ENCODE results near the gene PTX4. TPM values are rescaled to one million over a fixed set of nuclear protein-coding genes. Genes with fewer than 3 reads are reported as not detected.

Gene PTX4
- polyA plus RNA-seq, 4 donors: 0.04 to 0.07 TPM; not detected in 2

GRCh38 chr16:1465567-1465915 lies 23.2 kb downstream of the PTX4 start:
- peaks cover 5 to 79% (median 11%) of the 10 kb centered on the region in 3 donors for H3K36me3 ChIP-seq (ENCODE audit: control insufficient read depth in 3 of 3, insufficient read depth in 2 of 3, low read depth in 1 of 3, low read length in 3 of 3)
- WGBS, 3 donors: 84 to 93% (median 90%) methylated on average over 6 to 13 of the region's 13 CpGs
- FAIRE-seq: no peak

GRCh38 chr16:1464894-1465566 lies 23.7 kb downstream of the PTX4 start:
- WGBS, 3 donors: 91 to 93% (median 92%) methylated on average over 31 to 33 of the region's 33 CpGs
- no peak for DNase-seq
- no peak overlapping the region for H3K27ac ChIP-seq (ENCODE audit: low read depth in 1 of 3, low read length in 2 of 3)

More at GRCh38 chr16:1465567-1465915, 23.2 kb downstream of the PTX4 start:
- DNase-seq: no peak
- H3K27me3 ChIP-seq (ENCODE audit: control insufficient read depth in 3 of 3, insufficient read depth in 3 of 3, low read length in 3 of 3): no peaks in the 10 kb centered on the region
- H3K4me3 ChIP-seq (ENCODE audit: low read depth in 1 of 3, low read length in 3 of 3): no peak overlapping the region
- no peaks in the 10 kb centered on the region for H3K9me3 ChIP-seq (ENCODE audit: control insufficient read depth in 2 of 2, insufficient read depth in 1 of 2, low read depth in 1 of 2, low read length in 1 of 2)
- no peak overlapping the region for H3K27ac ChIP-seq (ENCODE audit: low read depth in 1 of 3, low read length in 2 of 3)
- no peaks in the 10 kb centered on the region for H3K4me1 ChIP-seq (ENCODE audit: control insufficient read depth in 3 of 3, insufficient read depth in 2 of 3, low read depth in 1 of 3, low read length in 2 of 3)

GRCh38 chr16:1464196-1464893 lies 24.4 kb downstream of the PTX4 start:
- Histone ChIP-seq H3K27me3 (ENCODE audit: control insufficient read depth in 3 of 3, insufficient read depth in 3 of 3, low read length in 3 of 3) (no peaks in the 10 kb centered on the region), H3K36me3 (ENCODE audit: control insufficient read depth in 3 of 3, insufficient read depth in 2 of 3, low read depth in 1 of 3, low read length in 3 of 3) (peaks cover 5 to 80% (median 11%) of the 10 kb centered on the region in 3 donors), H3K4me1 (ENCODE audit: control insufficient read depth in 3 of 3, insufficient read depth in 2 of 3, low read depth in 1 of 3, low read length in 2 of 3) (no peaks in the 10 kb centered on the region), H3K27ac (ENCODE audit: low read depth in 1 of 3, low read length in 2 of 3) (no peak overlapping the region), H3K4me3 (ENCODE audit: low read depth in 1 of 3, low read length in 3 of 3) (no peak overlapping the region), H3K9me3 (ENCODE audit: control insufficient read depth in 2 of 2, insufficient read depth in 1 of 2, low read depth in 1 of 2, low read length in 1 of 2) (no peaks in the 10 kb centered on the region)
- DNase-seq (no peak), FAIRE-seq (no peak)
- WGBS, 3 donors: 92 to 94% (median 94%) methylated on average over 41 of the region's 41 CpGs

More at GRCh38 chr16:1464894-1465566, 23.7 kb downstream of the PTX4 start:
- Histone ChIP-seq H3K9me3 (ENCODE audit: control insufficient read depth in 2 of 2, insufficient read depth in 1 of 2, low read depth in 1 of 2, low read length in 1 of 2) (no peaks in the 10 kb centered on the region), H3K36me3 (ENCODE audit: control insufficient read depth in 3 of 3, insufficient read depth in 2 of 3, low read depth in 1 of 3, low read length in 3 of 3) (peaks cover 5 to 80% (median 11%) of the 10 kb centered on the region in 3 donors), H3K4me3 (ENCODE audit: low read depth in 1 of 3, low read length in 3 of 3) (no peak overlapping the region), H3K27me3 (ENCODE audit: control insufficient read depth in 3 of 3, insufficient read depth in 3 of 3, low read length in 3 of 3) (no peaks in the 10 kb centered on the region), H3K4me1 (ENCODE audit: control insufficient read depth in 3 of 3, insufficient read depth in 2 of 3, low read depth in 1 of 3, low read length in 2 of 3) (no peaks in the 10 kb centered on the region)
- FAIRE-seq: no peak

GRCh38 chr16:1461146-1461545 lies 27.6 kb downstream of the PTX4 start:
- H3K36me3 ChIP-seq (ENCODE audit: control insufficient read depth in 3 of 3, insufficient read depth in 2 of 3, low read depth in 1 of 3, low read length in 3 of 3): peaks cover 5 to 83% (median 11%) of the 10 kb centered on the region in 3 donors
- H3K27ac ChIP-seq (ENCODE audit: low read depth in 1 of 3, low read length in 2 of 3): no peak overlapping the region
- no peak for FAIRE-seq

GRCh38 chr16:1460602-1461138 lies 28.1 kb downstream of the PTX4 start:
- Histone ChIP-seq H3K27me3 (ENCODE audit: control insufficient read depth in 3 of 3, insufficient read depth in 3 of 3, low read length in 3 of 3) (no peaks in the 10 kb centered on the region), H3K9me3 (ENCODE audit: control insufficient read depth in 2 of 2, insufficient read depth in 1 of 2, low read depth in 1 of 2, low read length in 1 of 2) (no peaks in the 10 kb centered on the region), H3K36me3 (ENCODE audit: control insufficient read depth in 3 of 3, insufficient read depth in 2 of 3, low read depth in 1 of 3, low read length in 3 of 3) (peaks cover 10 to 85% (median 13%) of the 10 kb centered on the region in 3 donors), H3K27ac (ENCODE audit: low read depth in 1 of 3, low read length in 2 of 3) (no peak overlapping the region), H3K4me3 (ENCODE audit: low read depth in 1 of 3, low read length in 3 of 3) (no peak overlapping the region), H3K4me1 (ENCODE audit: control insufficient read depth in 3 of 3, insufficient read depth in 2 of 3, low read depth in 1 of 3, low read length in 2 of 3) (no peaks in the 10 kb centered on the region)
- WGBS, 3 donors: 91 to 92% (median 91%) methylated on average over 25 to 30 of the region's 30 CpGs
- DNase-seq (no peak), FAIRE-seq (no peak)

More at GRCh38 chr16:1461146-1461545, 27.6 kb downstream of the PTX4 start:
- Histone ChIP-seq H3K27me3 (ENCODE audit: control insufficient read depth in 3 of 3, insufficient read depth in 3 of 3, low read length in 3 of 3) (no peaks in the 10 kb centered on the region), H3K4me1 (ENCODE audit: control insufficient read depth in 3 of 3, insufficient read depth in 2 of 3, low read depth in 1 of 3, low read length in 2 of 3) (no peaks in the 10 kb centered on the region), H3K4me3 (ENCODE audit: low read depth in 1 of 3, low read length in 3 of 3) (no peak overlapping the region), H3K9me3 (ENCODE audit: control insufficient read depth in 2 of 2, insufficient read depth in 1 of 2, low read depth in 1 of 2, low read length in 1 of 2) (no peaks in the 10 kb centered on the region)
- WGBS, 3 donors: 85 to 94% (median 87%) methylated on average over 20 to 24 of the region's 24 CpGs
- DNase-seq: no peak

- H3K36me3 ChIP-seq (ENCODE audit: control insufficient read depth in 3 of 3, insufficient read depth in 2 of 3, low read depth in 1 of 3, low read length in 3 of 3): peaks cover 11 to 85% (median 19%) of the 10 kb centered on the region in 3 donors
- DNase-seq: no peak
- WGBS, 3 donors: 80 to 98% (median 88%) methylated on average over 8 to 10 of the region's 10 CpGs
Measured at GRCh38 chr16:1459967-1460366, 28.8 kb downstream of the PTX4 start.

GRCh38 chr16:1458977-1459341 lies 29.8 kb downstream of the PTX4 start:
- no peak for DNase-seq
- 75 to 86% (median 82%) methylated on average over 14 of the region's 14 CpGs for WGBS, 3 donors
- no peak overlapping the region for H3K27ac ChIP-seq (ENCODE audit: low read depth in 1 of 3, low read length in 2 of 3)

More at GRCh38 chr16:1459967-1460366, 28.8 kb downstream of the PTX4 start:
- Histone ChIP-seq H3K9me3 (ENCODE audit: control insufficient read depth in 2 of 2, insufficient read depth in 1 of 2, low read depth in 1 of 2, low read length in 1 of 2) (no peaks in the 10 kb centered on the region), H3K27ac (ENCODE audit: low read depth in 1 of 3, low read length in 2 of 3) (no peak overlapping the region), H3K27me3 (ENCODE audit: control insufficient read depth in 3 of 3, insufficient read depth in 3 of 3, low read length in 3 of 3) (no peaks in the 10 kb centered on the region), H3K4me1 (ENCODE audit: control insufficient read depth in 3 of 3, insufficient read depth in 2 of 3, low read depth in 1 of 3, low read length in 2 of 3) (no peaks in the 10 kb centered on the region), H3K4me3 (ENCODE audit: low read depth in 1 of 3, low read length in 3 of 3) (no peak overlapping the region)
- FAIRE-seq: no peak

GRCh38 chr16:1458336-1458976 lies 30.3 kb downstream of the PTX4 start:
- H3K27ac ChIP-seq (ENCODE audit: low read depth in 1 of 3, low read length in 2 of 3): no peak overlapping the region
- no peak overlapping the region for H3K4me3 ChIP-seq (ENCODE audit: low read depth in 1 of 3, low read length in 3 of 3)
- FAIRE-seq (no peak), DNase-seq (no peak)
- H3K4me1 ChIP-seq (ENCODE audit: control insufficient read depth in 3 of 3, insufficient read depth in 2 of 3, low read depth in 1 of 3, low read length in 2 of 3): no peaks in the 10 kb centered on the region
- 89 to 95% (median 91%) methylated on average over 26 of the region's 26 CpGs for WGBS, 3 donors
- H3K9me3 ChIP-seq (ENCODE audit: control insufficient read depth in 2 of 2, insufficient read depth in 1 of 2, low read depth in 1 of 2, low read length in 1 of 2): no peaks in the 10 kb centered on the region
- no peaks in the 10 kb centered on the region for H3K27me3 ChIP-seq (ENCODE audit: control insufficient read depth in 3 of 3, insufficient read depth in 3 of 3, low read length in 3 of 3)
- peaks cover 19 to 86% (median 22%) of the 10 kb centered on the region in 3 donors for H3K36me3 ChIP-seq (ENCODE audit: control insufficient read depth in 3 of 3, insufficient read depth in 2 of 3, low read depth in 1 of 3, low read length in 3 of 3)

More at GRCh38 chr16:1458977-1459341, 29.8 kb downstream of the PTX4 start:
- no peaks in the 10 kb centered on the region for H3K27me3 ChIP-seq (ENCODE audit: control insufficient read depth in 3 of 3, insufficient read depth in 3 of 3, low read length in 3 of 3)
- H3K9me3 ChIP-seq (ENCODE audit: control insufficient read depth in 2 of 2, insufficient read depth in 1 of 2, low read depth in 1 of 2, low read length in 1 of 2): no peaks in the 10 kb centered on the region
- H3K4me1 ChIP-seq (ENCODE audit: control insufficient read depth in 3 of 3, insufficient read depth in 2 of 3, low read depth in 1 of 3, low read length in 2 of 3): no peaks in the 10 kb centered on the region
- H3K36me3 ChIP-seq (ENCODE audit: control insufficient read depth in 3 of 3, insufficient read depth in 2 of 3, low read depth in 1 of 3, low read length in 3 of 3): peaks cover 14 to 85% (median 22%) of the 10 kb centered on the region in 3 donors
- FAIRE-seq: no peak
- H3K4me3 ChIP-seq (ENCODE audit: low read depth in 1 of 3, low read length in 3 of 3): no peak overlapping the region

All from small intestine (tissue), 7 donors.